ENCODE data around the gene ADPGK. TPM values are rescaled to one million over a fixed set of nuclear protein-coding genes. Genes with fewer than 3 reads are reported as not detected.

ADPGK gene
- total RNA-seq (2021): 48.5 and 54.8 TPM in 2 replicates
- long read RNA-seq, full-length matches to known transcripts: 69 of 498 reads
- long read RNA-seq, partial matches to known transcripts: 22 of 498 reads
- long read RNA-seq, other reads (novel, unspliced or antisense): 407 of 498 reads

- H3K4me1 Mint-ChIP-seq: peaks cover 20 to 24% of the 10 kb centered on the region in 2 experiments
- Histone ChIP-seq H4K8ac (replicated peaks; ENCODE audit: insufficient read length, low read depth, low read length) (no peak within 1 kb of the TSS), H2BK5ac (ENCODE audit: insufficient read length, low read length) (no peak within 1 kb of the TSS), H3K56ac (ENCODE audit: insufficient read length, low read depth, low read length) (no peak within 1 kb of the TSS), H4K91ac (ENCODE audit: insufficient read length, low read depth, low read length) (no peak within 1 kb of the TSS), H3K18ac (ENCODE audit: insufficient read length, low read depth, low read length) (peak within 1 kb of the TSS; percentile 63), H3K4me2 (ENCODE audit: insufficient read depth, insufficient read length, low read length) (peak within 1 kb of the TSS; percentile 90), H2BK12ac (ENCODE audit: insufficient read length, low read depth, low read length) (no peak within 1 kb of the TSS), H2BK15ac (ENCODE audit: low read depth, low read length) (no peak within 1 kb of the TSS), H3K79me2 (ENCODE audit: insufficient read depth, low read length) (peaks cover 16% of the 10 kb centered on the region; the same call in 1 of the 2 replicates), H3K4me1 (ENCODE audit: insufficient read depth, low read length) (peaks cover 9% of the 10 kb centered on the region; the same call in 1 of the 2 replicates), H3K14ac (ENCODE audit: insufficient read depth, low read length) (peak within 1 kb of the TSS; percentile 86), H3K23ac (ENCODE audit: insufficient read length, low read depth, low read length) (no peak within 1 kb of the TSS), H3K9me3 (ENCODE audit: control insufficient read depth, low read depth, low read length) (no peaks in the 10 kb centered on the region), H2AK5ac (ENCODE audit: insufficient read length, low read length) (no peak within 1 kb of the TSS), H3K27ac (ENCODE audit: insufficient read length, low read depth, low read length) (no peak within 1 kb of the TSS), H3K4ac (ENCODE audit: low read depth, low read length) (no peak within 1 kb of the TSS), H2AFZ (ENCODE audit: low read length) (peak within 1 kb of the TSS; percentile 53), H3K9ac (ENCODE audit: extremely low read depth, insufficient read length, low read length) (peak within 1 kb of the TSS; percentile 57), H2BK120ac (ENCODE audit: low read depth, low read length, poor library complexity, severe bottlenecking) (no peak within 1 kb of the TSS), H3K23me2 (ENCODE audit: insufficient read length, low read depth, low read length, poor library complexity, severe bottlenecking) (peaks cover 3% of the 10 kb centered on the region), H3K79me1 (ENCODE audit: insufficient read depth, low read depth, low read length, poor library complexity, severe bottlenecking) (peaks cover 4% of the 10 kb centered on the region), H3K27me3 (ENCODE audit: insufficient read depth, low read length) (no peaks in the 10 kb centered on the region), H4K5ac (ENCODE audit: insufficient read length, low read depth, low read length) (no peak within 1 kb of the TSS), H2BK20ac (ENCODE audit: low read depth, low read length, poor library complexity, severe bottlenecking) (no peak within 1 kb of the TSS), H4K20me1 (ENCODE audit: control insufficient read depth, insufficient read depth, insufficient read length) (no peaks in the 10 kb centered on the region), H3T11ph (ENCODE audit: low read length) (no peak within 1 kb of the TSS)
- H3K27ac Mint-ChIP-seq: peak within 1 kb of the TSS; percentile 89 to 97 (median 94)
- H3K9me3 Mint-ChIP-seq: no peaks in the 10 kb centered on the region
- no CpG with 5 or more reads among the region's 68 CpGs for WGBS (ENCODE audit: extremely low coverage, insufficient read length, low lambda C conversion rate)
- peaks cover 2 to 6% (median 6%) of the 10 kb centered on the region in 3 experiments; a peak in 4 of 7 replicates for H3K36me3 Mint-ChIP-seq (ENCODE audit: insufficient read depth in 1 of 3, low read depth in 3 of 3)
- H3K27me3 Mint-ChIP-seq (ENCODE audit: low read depth): peaks cover 1% of the 10 kb centered on the region; the same call in 1 of the 2 replicates
- H3K4me3 Mint-ChIP-seq: peak within 1 kb of the TSS; percentile 87 to 89
- peak; percentile 71 for TF ChIP-seq CTCF (conservative IDR thresholded peaks at IDR 0.05)
- DNase-seq: peak; percentile 88
These were observed at the start of gene ADPGK for GRCh38 chr15:72783640-72784455. Gene ADPGK, minus strand, starts transcription at chr15:72783758. Its CDS starts 67 bp downstream, at chr15:72783691.
